Inferior parietal cortex (tissue), 1 donor: Measurements from ENCODE around the gene ZC2HC1B.
A peak's percentile ranks its signal among the peaks of the same experiment; 100 is the strongest.
"Not testable (repeated sequence)": the region's sequence is repeated elsewhere in the genome, so short reads cannot be mapped to it uniquely, and the experiment has no call there.

Experiments
- DNase-seq: peaks from one replicate; pipeline ENCODE4 v3.0.0-alpha.2; 2016; ENCODE audit errors: extremely low spot score

The ZC2HC1B gene, protein sequence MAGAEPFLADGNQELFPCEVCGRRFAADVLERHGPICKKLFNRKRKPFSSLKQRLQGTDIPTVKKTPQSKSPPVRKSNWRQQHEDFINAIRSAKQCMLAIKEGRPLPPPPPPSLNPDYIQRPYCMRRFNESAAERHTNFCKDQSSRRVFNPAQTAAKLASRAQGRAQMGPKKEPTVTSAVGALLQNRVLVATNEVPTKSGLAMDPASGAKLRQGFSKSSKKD

DNA sequence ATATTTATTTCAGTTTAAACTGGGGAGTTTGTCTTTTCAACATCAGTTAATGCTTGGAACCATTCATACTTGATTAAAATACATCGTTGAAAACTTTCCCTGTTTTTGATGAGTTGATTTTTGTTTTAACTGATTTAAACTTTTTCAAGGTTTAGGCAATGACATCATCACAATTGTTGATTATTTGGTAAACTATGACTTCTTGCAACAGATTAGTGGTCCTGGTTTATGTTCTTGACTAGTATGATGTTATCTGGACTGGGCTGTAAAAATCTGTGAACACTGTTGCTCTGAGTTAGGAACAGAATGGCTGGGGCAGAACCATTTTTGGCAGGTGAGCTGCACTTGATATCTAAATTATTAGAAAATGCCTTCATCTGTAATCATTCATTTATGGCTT lies at the start of gene ZC2HC1B:
TSS of gene ZC2HC1B (plus strand) at position 241 of the 400 bp plus-strand sequence. CDS start at position 307, 66 bp downstream.
- no peak for DNase-seq

DNA sequence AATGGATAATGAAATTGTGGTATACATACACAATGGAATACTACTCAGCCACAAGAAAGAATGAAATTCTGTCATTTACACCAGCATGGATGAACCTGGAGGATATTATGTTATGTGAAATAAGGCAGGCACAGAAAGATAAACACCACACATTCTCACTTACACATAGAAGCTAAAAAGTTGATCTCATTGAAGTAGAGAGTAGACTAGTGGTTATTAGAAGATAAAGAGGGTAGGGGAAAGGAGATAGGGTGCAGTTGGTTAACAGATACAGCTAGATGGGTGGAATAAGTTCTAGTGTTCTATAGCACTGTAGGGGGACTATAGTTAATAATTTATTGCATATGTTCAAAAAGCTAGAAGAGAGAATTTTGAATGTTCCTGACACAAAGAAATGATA lies 46.7 kb upstream of the ZC2HC1B start:
- no peak for DNase-seq

DNA sequence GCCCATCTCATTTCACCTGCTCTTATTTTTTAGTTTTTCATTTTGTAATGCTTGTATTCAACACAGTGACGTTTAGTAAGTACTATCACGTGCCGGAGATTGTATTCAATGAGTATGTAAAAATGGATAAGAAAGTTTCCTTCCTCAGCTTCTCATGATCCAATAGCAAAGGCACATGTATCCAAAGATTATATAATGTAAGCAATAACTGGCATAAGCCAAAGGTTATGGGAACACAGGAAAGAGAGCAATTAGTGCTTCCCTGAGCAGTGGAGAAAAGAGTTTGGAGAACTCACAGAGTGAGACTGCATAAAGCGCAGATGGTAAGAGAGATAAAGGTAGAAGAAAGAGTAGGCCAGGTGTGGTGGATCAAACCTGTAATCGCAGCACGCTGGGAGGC lies 42.9 kb upstream of the ZC2HC1B start:
- no peak for DNase-seq

DNA sequence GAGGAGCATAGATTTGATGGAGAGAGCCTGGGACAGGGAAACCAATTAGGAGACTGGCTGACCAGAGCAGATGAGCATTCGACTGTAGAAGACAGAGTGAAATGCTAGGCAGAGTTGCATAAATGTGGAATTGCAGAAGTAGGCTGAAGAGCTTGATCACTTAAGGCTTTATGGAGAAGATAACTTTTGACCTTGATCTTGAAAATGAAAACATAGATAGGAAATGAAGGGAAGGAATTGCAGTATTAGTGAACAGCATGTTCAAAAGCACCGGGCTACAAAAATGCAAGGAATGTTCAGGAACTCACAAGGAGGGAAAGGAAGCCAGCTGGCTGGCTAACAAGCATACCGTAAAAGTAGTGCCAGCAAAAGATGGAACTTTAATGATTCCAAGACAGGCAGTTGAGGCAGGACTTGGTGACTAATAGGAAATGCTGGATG lies 41.7 kb upstream of the ZC2HC1B start:
- no peak for DNase-seq

DNA sequence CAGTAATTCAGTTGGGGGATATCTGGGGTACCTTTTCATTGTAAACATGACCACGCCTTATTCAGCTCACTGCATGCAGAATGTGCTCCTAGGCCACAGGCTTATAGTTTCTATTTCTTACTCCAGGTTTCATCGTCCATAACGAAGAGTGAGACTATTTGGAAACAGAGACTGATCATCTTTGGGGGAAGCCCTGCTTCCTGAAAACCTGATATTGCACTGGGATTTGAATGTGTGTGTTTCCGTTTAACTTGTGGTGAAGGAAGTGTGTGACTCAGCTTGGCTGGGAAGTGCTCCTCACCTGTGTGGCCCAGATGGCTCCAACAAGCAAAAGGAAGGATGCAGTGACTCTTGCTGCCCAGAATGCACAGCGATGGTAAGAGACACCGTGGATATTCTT lies 40.7 kb upstream of the ZC2HC1B start:
- no peak for DNase-seq

DNA sequence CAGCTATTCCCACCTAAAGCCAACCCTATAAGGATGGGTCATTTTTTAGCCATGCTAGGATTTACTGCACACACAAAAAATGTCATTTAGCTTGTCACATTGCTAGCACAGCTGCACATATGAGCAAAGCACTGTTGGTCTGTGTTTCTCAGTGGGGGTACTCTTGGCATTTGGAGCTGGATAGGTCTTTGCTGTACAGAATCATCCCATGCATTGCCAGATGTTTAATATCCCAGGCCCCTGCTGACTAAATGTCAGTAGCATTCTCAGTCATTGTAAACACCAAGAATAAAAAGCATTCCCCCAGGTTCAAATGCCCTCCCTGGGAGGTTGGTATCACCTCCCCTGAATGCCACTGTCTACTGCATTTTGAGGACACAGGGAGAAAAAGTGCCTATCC lies 35.7 kb upstream of the ZC2HC1B start:
- no peak for DNase-seq

DNA sequence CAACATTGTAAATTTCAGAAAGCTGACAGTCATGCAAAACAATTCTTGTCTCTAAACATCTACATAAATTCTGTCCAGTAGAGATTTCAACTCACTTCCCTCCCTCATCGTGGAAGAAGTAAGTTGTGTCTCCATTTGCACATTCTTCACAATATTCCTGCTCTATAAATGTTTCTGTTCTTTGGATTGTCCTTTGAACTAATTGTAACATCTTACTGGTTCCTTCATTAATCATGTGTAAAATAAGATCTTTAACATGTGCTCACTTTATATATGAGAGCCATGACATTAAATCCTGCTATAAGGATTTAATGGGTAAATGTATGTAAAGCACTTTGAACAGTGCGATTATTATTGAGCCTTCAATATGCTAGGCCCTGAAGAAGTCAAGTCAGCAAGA lies 28.1 kb upstream of the ZC2HC1B start:
- DNase-seq: no peak

DNA sequence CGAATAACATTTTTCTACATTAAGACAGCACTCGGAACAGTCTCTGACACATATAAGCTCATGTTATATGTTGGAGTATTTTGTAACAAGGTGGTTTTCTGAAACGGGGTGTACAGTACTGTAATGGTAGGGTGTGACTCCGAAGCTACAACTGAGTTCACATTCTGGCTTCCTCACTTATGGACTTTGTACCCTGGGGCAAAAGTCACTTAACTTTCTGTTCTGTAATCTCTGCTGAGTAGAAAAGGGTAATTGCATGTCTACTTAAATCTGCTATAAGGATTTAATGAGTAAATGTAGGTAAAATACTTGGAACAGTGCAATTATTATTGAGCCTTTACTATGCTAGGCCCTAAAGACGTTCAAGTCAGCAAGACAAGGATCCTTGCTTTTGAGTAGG lies 25.9 kb upstream of the ZC2HC1B start:
- DNase-seq: no peak

DNA sequence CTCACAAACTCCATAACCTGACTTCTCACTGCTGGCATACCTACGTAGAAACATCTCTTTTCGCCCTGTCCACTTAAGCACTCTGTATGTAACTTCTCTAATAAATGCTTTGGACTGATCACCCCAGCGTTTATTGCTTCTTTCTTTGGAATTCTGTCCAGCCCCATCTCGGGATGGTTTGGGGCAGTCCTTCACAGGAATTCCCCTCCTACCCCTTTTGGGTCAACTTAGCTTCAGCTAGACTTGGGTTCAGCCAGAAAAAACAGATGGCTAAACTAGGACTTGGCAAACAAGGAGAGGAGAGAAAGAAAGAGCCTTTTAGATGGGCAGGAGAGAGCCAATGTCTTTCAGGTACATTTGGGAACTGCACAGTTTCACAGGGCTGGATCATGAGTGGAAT lies 25.1 kb upstream of the ZC2HC1B start:
- peak; percentile 10 for DNase-seq

DNA sequence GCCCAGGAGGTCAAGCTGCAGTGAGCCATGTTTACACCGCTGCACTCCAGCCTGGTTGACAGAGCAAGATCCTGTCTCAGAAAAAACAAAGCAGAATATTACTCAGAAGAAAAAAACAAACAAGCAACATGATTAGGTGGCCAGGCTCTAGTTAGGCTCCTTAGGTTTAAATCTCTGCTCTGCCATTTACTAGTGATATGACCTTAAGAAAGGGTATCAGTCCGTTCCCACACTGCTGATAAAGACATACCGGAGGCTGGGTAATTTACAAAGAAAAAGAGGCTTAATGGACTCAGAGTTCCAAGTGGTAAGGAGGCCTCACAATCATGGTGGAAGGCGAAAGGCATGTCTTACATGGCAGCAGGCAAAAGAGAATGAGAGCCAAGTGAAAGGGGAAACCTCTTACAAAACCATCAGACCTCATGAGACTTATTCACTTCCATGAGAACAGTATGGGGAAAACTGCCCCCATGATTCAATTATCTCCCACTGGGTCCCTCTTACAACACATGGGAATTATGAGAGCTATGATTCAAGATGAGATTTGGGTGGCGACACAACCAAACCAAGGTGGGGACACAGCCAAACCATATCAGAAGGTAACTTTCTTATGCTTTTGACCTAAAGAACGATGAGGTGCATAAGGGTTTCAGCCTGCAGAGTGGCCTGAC lies 23.5 kb upstream of the ZC2HC1B start:
- no peak for DNase-seq

DNA sequence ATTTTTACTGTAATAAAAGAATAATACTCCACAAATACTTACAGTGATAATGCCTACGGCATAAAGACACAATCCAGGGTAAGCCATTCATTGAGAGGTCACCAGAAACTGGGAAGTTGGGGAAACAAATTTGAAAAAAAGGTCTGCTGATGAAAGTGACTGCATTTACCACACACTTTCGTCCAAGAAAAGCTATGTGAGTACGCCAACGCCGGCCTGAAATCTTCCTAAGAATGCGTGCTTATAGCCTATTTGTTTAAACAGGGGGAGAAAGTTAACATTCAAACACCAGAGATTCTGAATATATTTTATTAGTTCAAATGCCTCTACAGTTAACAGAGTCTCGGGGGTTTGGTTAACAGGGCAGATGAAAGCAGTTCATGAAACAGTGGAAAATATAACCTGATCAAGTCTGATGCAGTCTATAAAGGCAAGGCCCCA lies 21.8 kb upstream of the ZC2HC1B start:
- peak; percentile 52 for DNase-seq

DNA sequence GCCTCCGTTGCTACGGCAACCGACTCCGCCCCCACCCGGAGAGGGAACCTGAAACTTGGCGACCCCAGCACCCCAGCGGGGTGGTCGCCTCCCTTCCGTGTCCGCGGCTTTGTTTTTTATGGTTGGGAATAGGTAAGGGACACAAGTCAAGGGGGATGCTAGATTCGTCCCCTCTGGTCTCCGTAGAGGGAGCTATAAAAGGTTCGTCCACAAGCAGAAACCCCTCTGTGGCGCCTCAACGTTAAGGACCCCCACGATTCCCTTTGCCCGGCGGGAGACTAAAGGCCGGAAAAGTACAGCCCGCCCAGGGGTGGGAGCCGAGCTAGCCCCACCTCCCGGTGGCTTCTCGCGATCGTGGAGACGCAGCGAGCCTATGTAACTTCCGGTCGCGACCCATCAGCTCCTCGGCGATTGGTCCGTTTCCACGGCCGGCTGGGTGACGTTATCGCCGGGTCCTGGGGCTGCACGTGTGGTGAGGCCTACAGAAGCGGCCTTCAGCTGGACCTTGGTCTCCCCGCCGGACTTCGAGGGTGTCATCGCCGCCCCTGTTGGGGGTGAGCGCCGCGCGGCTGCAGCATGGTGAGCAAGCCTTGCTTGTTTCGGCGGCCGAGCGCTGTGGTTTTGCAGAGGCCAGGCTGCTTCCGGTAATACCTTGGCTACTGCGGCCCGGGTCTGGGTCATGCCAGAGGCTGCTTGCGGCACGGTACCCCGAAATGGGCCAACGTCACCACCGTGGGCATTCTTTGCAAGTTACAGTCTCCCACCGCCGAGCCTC lies 21.2 kb upstream of the ZC2HC1B start, which contains the start of gene LTV1:
TSS of gene LTV1 (plus strand) at position 437 of the 775 bp plus-strand sequence. CDS start at position 577, 140 bp downstream.
- peak; percentile 97 for DNase-seq

DNA sequence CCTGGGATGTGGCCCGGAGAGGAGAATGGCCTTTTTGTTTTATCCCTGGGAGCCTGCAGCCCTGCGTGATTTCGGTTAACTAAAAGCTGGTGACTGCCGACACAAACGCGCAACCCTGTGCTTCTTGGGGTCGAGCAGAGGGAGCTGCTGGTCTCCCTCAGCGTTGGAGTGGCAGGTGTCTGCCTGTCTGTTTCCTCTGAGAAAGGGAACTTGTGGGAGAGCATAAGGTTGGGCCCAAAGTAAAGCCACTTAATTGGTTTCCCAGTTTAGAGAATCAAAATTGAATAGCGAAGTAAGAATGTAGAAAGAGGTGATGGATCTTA lies 20.6 kb upstream of the ZC2HC1B start:
- DNase-seq: no peak

DNA sequence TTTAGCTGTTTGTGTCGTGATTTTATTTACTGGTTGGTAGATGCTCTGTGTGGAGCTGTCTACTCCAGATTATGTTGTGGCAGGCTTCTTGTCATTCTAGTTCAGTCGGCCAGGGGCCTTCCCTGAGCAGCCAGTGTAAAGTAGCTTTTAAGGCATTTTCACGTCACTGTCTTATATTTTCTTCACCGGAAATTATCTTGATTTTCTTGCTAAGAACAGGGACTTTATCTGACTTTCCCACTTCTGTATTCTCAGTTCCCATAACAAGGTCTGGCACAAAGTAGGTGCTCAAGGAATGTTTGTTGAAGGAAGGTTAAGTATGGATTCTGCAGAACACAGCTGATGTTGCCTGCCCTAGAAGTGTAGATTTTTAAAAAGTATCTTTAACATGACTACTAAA lies 20.3 kb upstream of the ZC2HC1B start:
- DNase-seq: no peak

DNA sequence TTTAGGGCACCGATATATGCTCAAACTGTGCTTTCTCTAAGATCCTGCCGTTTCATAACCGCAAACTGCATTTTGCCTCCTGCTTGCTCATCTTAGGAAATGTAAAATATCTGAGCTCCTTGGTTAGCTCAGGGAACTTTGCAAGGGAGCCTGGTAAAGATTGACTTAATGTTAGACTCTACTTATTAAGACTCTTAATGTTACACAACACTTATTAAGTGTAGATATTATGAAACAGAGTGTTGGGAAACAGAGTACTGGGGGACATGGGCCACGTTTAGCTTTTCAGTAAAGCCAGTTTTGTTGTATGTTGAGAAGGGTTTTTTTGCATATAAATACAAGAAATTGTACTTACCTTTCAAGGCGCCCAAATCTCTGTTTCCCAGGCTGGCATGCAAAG lies 19.2 kb upstream of the ZC2HC1B start:
- no peak for DNase-seq

DNA sequence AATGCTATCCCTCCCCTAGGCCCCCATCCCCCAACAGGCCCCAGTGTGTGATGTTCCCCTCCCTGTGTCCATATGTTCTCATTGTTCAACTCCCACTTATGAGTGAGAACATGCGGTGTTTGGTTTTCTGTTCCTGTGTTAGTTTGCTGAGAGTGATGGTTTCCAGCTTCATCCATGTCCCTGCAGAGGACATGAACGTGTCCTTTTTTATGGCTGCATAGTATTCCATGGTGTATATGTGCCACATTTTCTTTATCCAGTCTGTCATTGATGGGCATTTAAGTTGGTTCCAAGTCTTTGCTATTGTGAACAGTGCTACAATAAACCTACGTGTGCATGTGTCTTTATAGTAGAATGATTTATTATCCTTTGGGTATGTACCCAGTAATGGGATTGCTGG lies 12.6 kb upstream of the ZC2HC1B start:
- not testable (repeated sequence) for DNase-seq

DNA sequence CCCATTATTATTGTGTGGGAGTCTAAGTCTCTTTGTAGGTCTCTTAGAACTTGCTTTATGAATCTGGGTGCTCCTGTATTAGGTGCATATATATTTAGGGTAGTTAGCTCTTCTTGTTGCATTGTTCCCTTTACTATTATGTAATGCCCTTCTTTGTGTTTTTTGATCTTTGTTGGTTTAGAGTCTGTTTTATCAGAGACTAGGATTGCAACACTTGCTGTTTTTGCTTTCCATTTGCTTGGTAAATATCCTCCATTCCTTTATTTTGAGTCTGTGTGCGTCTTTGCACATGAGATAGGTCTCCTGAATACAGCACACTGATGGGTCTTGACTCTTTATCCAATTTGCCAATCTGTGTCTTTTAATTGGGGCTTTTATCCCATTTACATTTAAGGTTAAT lies 9.2 kb upstream of the ZC2HC1B start:
- not testable (repeated sequence) for DNase-seq

DNA sequence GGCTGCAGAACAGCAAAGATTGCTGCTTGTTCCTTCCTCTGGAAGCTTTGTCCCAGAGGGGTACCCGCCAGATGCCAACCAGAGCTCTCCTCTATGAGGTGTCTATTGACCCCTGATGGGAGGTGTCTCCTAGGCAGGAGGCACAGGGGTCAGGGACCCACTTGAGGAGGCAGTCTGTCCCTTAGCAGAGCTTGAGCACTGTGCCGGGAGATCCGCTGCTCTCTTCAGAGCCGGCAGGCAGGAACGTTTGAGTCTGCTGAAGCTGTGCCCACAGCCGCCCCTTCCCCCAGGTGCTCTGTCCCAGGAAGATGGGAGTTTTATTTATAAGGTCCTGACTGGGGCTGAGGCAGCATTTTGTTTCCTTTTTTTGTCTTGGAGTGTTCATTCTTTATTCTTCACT lies 7.5 kb upstream of the ZC2HC1B start:
- not testable (repeated sequence) for DNase-seq

DNA sequence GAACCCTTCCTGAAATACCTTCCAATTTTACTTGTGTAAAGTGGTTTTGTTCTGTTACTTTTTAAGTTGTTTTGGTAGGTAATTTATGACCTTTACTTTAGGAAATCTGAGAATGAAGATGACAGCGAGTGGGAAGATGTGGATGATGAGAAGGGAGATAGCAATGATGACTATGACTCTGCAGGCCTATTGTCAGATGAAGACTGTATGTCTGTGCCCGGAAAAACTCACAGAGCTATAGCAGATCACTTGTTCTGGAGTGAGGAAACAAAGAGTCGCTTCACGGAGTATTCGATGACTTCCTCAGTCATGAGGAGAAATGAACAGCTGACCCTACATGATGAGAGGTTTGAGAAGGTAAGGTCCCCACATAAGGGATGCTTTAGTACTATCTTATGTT lies 6.6 kb upstream of the ZC2HC1B start:
- no peak for DNase-seq

DNA sequence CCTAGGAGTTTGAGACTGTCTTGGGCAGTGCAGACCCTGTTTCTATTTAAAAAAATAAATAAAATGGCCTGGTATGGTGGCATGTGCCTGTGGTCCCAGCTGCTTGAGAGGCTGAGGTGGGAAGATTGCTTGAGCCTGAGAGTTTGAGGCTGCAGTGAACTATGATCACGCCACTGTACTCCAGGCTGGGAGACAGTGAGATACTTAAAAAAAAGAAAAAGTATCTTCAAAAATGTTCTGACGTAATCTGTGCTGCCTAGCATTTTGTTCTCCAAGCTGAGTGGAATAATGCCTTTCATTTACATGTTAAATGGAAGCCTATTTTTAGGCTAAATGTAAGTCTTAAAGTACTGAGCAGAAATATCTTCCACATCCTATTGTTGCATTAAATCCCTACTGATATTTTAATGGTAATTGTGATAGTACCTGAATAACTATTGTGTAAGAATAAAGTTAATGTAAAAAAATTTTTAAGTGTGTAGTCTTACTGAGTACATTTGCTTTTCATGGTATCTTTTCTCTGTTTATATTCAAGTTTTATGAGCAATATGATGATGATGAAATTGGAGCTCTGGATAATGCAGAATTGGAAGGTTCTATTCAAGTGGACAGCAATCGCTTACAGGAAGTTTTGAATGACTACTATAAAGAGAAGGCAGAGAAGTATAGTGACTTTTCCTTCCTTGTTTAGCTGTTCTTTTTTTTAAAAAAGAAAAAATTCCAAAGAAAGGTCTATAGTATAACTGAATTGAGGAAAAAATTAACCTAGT lies 4.2 kb upstream of the ZC2HC1B start:
- no peak for DNase-seq

DNA sequence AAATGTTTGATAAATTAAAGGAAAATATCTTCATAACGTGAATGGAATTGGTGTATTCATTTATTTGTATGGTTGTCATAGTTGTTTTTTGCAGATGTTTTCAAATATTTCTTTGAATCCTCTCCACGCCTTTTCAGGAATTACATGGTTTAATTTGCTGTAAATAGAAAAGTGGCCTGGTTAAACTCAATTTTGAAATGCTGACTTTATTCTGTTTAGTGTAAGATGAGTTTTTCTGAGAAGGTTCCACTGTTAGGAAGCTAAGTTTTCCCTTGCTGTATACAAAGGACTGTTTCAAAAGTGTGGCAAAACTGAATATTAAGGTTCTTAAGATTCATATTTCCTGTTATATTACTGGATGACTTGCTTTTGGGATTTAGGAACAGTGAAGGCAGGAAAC lies 503 bp upstream of the ZC2HC1B start:
- DNase-seq: no peak

DNA sequence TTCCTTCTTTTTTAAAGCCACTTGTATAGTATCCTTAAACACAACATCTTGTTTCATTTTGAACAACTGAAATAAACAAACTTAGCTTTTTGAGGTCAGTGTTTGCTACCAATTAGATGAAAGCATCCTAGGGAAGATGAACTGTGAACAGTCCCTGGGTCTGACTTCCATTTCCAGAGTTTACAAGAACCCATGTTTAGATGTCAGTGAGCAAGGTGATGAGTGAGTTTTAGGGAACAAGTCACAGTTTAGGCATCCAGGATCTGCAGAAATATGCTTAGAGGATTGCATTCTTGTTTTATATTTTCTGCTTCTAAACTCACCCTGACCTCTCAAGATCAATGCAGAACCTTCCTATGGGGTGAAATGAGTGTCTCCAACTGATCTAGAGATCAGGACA lies 3.0 kb downstream of the ZC2HC1B start:
- DNase-seq: no peak
